GM12878 (cell line): ENCODE measurements around the gene OXCT1. TPM values are rescaled to one million over a fixed set of nuclear protein-coding genes. Genes with fewer than 3 reads are reported as not detected.

Source experiments
- ATAC-seq: fragments of 200-7000 bp; cut with Tn5 transposase; 3 replicates; pipeline ENCODE4 v1.9.1; 2020; ENCODE audit warnings: mild to moderate bottlenecking, moderate library complexity
- BruUV-seq: library from RNA; stranded (reverse); fragments of 400-500 nt; replicated peaks from 2 replicates; lab custom pipeline; 2021; lab: Mats Ljungman, UMichigan
- CTCF ChIA-PET: fragments of 300-600 bp; sonication (Branson Sonifier 250); formaldehyde crosslinking; extraction: SDS; loops from one replicate; lab custom pipeline; 2021; ENCODE audit warnings: inconsistent platforms; lab: Yijun Ruan, JAX
- POLR2A ChIA-PET: fragments of 350-600 bp; formaldehyde crosslinking; extraction: SDS; loops from one replicate; lab custom pipeline; 2021; ENCODE audit warnings: inconsistent platforms; lab: Charles Lee
- RAD21 ChIA-PET: fragments of 300-600 bp; sonication (Branson Sonifier 250); formaldehyde crosslinking; loops from one replicate; lab custom pipeline; 2023; ENCODE audit warnings: antibody characterized with exemption; ENCODE audit not compliant: unreplicated experiment; lab: Charles Lee
- SMC1A ChIA-PET: fragments of 300-600 bp; sonication (Branson Sonifier 250); formaldehyde crosslinking; loops from one replicate; lab custom pipeline; 2023; ENCODE audit not compliant: unreplicated experiment, uncharacterized antibody; lab: Charles Lee
- DNase-seq: peaks from one replicate; pipeline ENCODE4 v3.0.0-alpha.2; 2011; ENCODE audit warnings: low read depth, low spot score
- FAIRE-seq: peaks from 3 replicates; lab custom pipeline; 2011; peaks lifted over from hg19 to GRCh38; lab: Jason Lieb, UNC
- H2AFZ ChIP-seq: 2 replicates; pipeline ENCODE4 v1.6.0; 2011; ENCODE audit warnings: low read depth, low read length, control low read depth; ENCODE audit not compliant: control insufficient read depth
- H3K27ac ChIP-seq: 2 replicates; pipeline ENCODE4 v1.5.1; 2011; ENCODE audit warnings: control low read depth; ENCODE audit not compliant: control insufficient read depth, insufficient read depth
- H3K27me3 ChIP-seq, 2 experiments: replicated peaks in 1 of 2; 2 replicates each; pipeline versions ENCODE4 v1.6.0 to v1.6.1; 2011; ENCODE audit warnings: low read length in 1 of 2; ENCODE audit not compliant: control insufficient read depth in 2 of 2, insufficient read depth in 2 of 2
- H3K36me3 ChIP-seq, 2 experiments: 2 replicates each; pipeline ENCODE4 v1.5.1; 2011; ENCODE audit warnings: low read length in 1 of 2; ENCODE audit not compliant: control insufficient read depth in 2 of 2, insufficient read depth in 2 of 2
- H3K4me1 ChIP-seq: 2 replicates; pipeline ENCODE4 v1.6.1; 2011; ENCODE audit warnings: mild to moderate bottlenecking, low read length, moderate library complexity, mixed read lengths; ENCODE audit not compliant: control insufficient read depth, insufficient read depth
- H3K4me2 ChIP-seq: 2 replicates; pipeline ENCODE4 v1.6.0; 2011; ENCODE audit warnings: control low read depth; ENCODE audit not compliant: control insufficient read depth, insufficient read depth
- H3K4me3 ChIP-seq: fragments of 200-600 bp; sonication (generic); 2 replicates; pipeline ENCODE4 v1.5.1; 2016
- H3K79me2 ChIP-seq: 2 replicates; pipeline ENCODE4 v1.6.0; 2011; ENCODE audit warnings: low read length; ENCODE audit not compliant: control insufficient read depth, insufficient read depth
- H3K9ac ChIP-seq: 2 replicates; pipeline ENCODE4 v1.8.0; 2011; ENCODE audit warnings: low read length, control low read depth, mixed read lengths; ENCODE audit not compliant: control insufficient read depth, insufficient read depth
- H3K9me3 ChIP-seq: replicated peaks from 3 replicates; pipeline ENCODE4 v1.5.1; 2011; ENCODE audit warnings: mild to moderate bottlenecking, low read length; ENCODE audit not compliant: control insufficient read depth, insufficient read depth
- H4K20me1 ChIP-seq: 2 replicates; pipeline ENCODE4 v1.6.0; 2011; ENCODE audit not compliant: control insufficient read depth, insufficient read depth
- CEBPZ ChIP-seq: fragments of 150-350 bp; IDR thresholded peaks from 2 replicates; pipeline ENCODE4 v1.6.1; 2016; ENCODE audit warnings: low read depth, low read length
- CHD2 ChIP-seq: IDR thresholded peaks from 2 replicates; pipeline ENCODE4 v1.6.1; 2011; ENCODE audit warnings: low read depth, low read length, improper control_type of control experiment, borderline replicate concordance
- POLR2AphosphoS2 ChIP-seq: IDR thresholded peaks from 2 replicates; pipeline ENCODE4 v1.6.1; 2011; ENCODE audit warnings: low read depth, mild to moderate bottlenecking, low read length, improper control_type of control experiment, moderate library complexity
- SRF ChIP-seq, 2 experiments: IDR thresholded peaks; 2 replicates each; pipeline ENCODE4 v1.6.1; 2011; ENCODE audit warnings: low read depth in 2 of 2, low read length in 2 of 2, mild to moderate bottlenecking in 1 of 2, moderate library complexity in 1 of 2
- TCF3 ChIP-seq: IDR thresholded peaks from 2 replicates; pipeline ENCODE4 v1.6.1; 2012; ENCODE audit warnings: low read depth, mild to moderate bottlenecking, low read length, borderline replicate concordance; ENCODE audit not compliant: insufficient read depth
- WGBS: methylation state at CpG from one replicate; pipeline ENCODE4 v1.1.6; 2016; ENCODE audit warnings: low lambda C conversion rate; ENCODE audit not compliant: insufficient replicate concordance, insufficient coverage; ENCODE audit errors: missing lambda C conversion rate; 5-methylcytosine and 5-hydroxymethylcytosine counted together
- in situ Hi-C: fragments of 300-500 bp; cut with MboI; formaldehyde crosslinking; loops from 9 replicates; pipeline ENCODE4 v1.14.3; 2018; ENCODE audit warnings: mixed read lengths
- intact Hi-C: fragments of 100-400 bp; cut with micrococcal nuclease; formaldehyde crosslinking; loops from one replicate; pipeline ENCODE4 v1.14.2; 2022; ENCODE audit not compliant: unreplicated experiment
- polyA plus RNA-seq, 11 experiments: library from polyadenylated mRNA; depleted of rRNA in 4 of 11; unstranded in 6 of 11; stranded (reverse) in 5 of 11; fragments of >200 nt; fragmentation: Nextera tagmentation in 4 of 11; fragmentation: Illumina TruSeq in 1 of 11; extraction: Ambion mirVana in 4 of 11; extraction: Trizol in 1 of 11; gene quantifications; 1 replicate in 1 of 11; 2 replicates in 10 of 11; pipeline versions ENCODE4 v1.2.1 to v1.2.3, GENCODE V29; 2011 to 2016; ENCODE audit warnings: inconsistent platforms in 2 of 11, missing spikeins in 2 of 11, low read depth in 1 of 11
- total RNA-seq, 4 experiments: library from RNA; depleted of rRNA in 3 of 4; stranded (reverse); fragments of >200 nt in 3 of 4; fragmentation: Illumina TruSeq in 1 of 4; extraction: Trizol in 1 of 4; gene quantifications; 2 replicates each; pipeline versions ENCODE4 v1.2.1 to v1.2.3, GENCODE V29; 2013 to 2021

The OXCT1 gene
- total and polyA plus RNA-seq, 10 of the 15 experiments (the other 5 are each of a cell fraction or from before 2014, with no cell fraction given) = 46.9 to 103 (median 70.5) TPM

GRCh38 chr5:41788941-41789368 lies 81.3 kb downstream of the OXCT1 start:
- Histone ChIP-seq H3K36me3 (no peaks in the 10 kb centered on the region; a peak in 2 of 4 replicates), H3K27ac (no peak overlapping the region), H3K9ac (no peak overlapping the region), H2AFZ (no peak overlapping the region), H3K27me3 (no peaks in the 10 kb centered on the region), H3K4me3 (no peak overlapping the region), H4K20me1 (no peaks in the 10 kb centered on the region), H3K9me3 (no peaks in the 10 kb centered on the region)
- ATAC-seq (no peak), DNase-seq (no peak)
- WGBS = 74% methylated on average over 2 of the region's 2 CpGs
- SMC1A ChIA-PET = interaction anchor here (1.0 kb wide), 2 partner anchors 8 to 11 kb away, joined by 3 read pairs; no protein-coding TSS in a partner anchor
- POLR2A ChIA-PET = no interaction called here
- TF ChIP-seq CHD2 (no peak), SRF (IDR thresholded peaks at IDR 0.05; ENCODE audit: low read depth in 2 of 2, low read length in 2 of 2) (no peak), CEBPZ (no peak), TCF3 (no peak), POLR2AphosphoS2 (no peak)
- TF ChIP-seq, all 136 proteins: peak for 0
- no peak overlapping the region for H3K4me2 ChIP-seq
- in situ Hi-C loops = no loop called here
- intact Hi-C loops = no loop called here
- no peak for FAIRE-seq
- CTCF ChIA-PET = no interaction called here
- RAD21 ChIA-PET = no interaction called here
- H3K79me2 ChIP-seq = no peaks in the 10 kb centered on the region
- H3K4me1 ChIP-seq = no peaks in the 10 kb centered on the region
- no TSS peak for BruUV-seq
